ENCODE results near the gene SCAPER. TPM values are rescaled to one million over a fixed set of nuclear protein-coding genes. Genes with fewer than 3 reads are reported as not detected.

Gene SCAPER
- total RNA-seq, 1 experiment from 2014 or later = 14.7 TPM

- no peak for TF ChIP-seq CEBPB (IDR thresholded peaks at IDR 0.05; ENCODE audit: low read depth)
- TF ChIP-seq SRF (IDR thresholded peaks at IDR 0.05; ENCODE audit: low read depth) = no peak
- no peak for TF ChIP-seq FOSL1 (IDR thresholded peaks at IDR 0.05; ENCODE audit: low read depth)
- TF ChIP-seq ZNF274 (IDR thresholded peaks at IDR 0.05; ENCODE audit: low read depth, low read length) = no peak
- no peak for TF ChIP-seq TCF7L2 (IDR thresholded peaks at IDR 0.05; ENCODE audit: borderline replicate concordance, extremely low read depth, insufficient read depth, insufficient read length)
- no peak for TF ChIP-seq EZH2 (IDR thresholded peaks at IDR 0.05)
- no peak for TF ChIP-seq EGR1 (IDR thresholded peaks at IDR 0.05; ENCODE audit: low read depth)
- RAD21 ChIA-PET (ENCODE audit: low non-redundant PET in 1 of 2, low total read pairs in 2 of 2, uncharacterized antibody in 2 of 2, unreplicated experiment in 2 of 2) = no interaction called here
- Histone ChIP-seq H3K4me3 (replicated peaks in 1 of 2; ENCODE audit: low read depth in 1 of 2, low read length in 2 of 2) (peak overlapping the region; percentile 66 to 77), H3K4me2 (ENCODE audit: low read length) (peak overlapping the region; percentile 88), H4K20me1 (ENCODE audit: insufficient read depth) (no peaks in the 10 kb centered on the region), H3K79me2 (ENCODE audit: insufficient read depth, low read length) (peaks cover 11% of the 10 kb centered on the region), H3K27me3 (ENCODE audit: insufficient read depth, low read length) (no peaks in the 10 kb centered on the region), H2AFZ (ENCODE audit: low read depth, low read length, poor library complexity, severe bottlenecking) (no peak overlapping the region), H3K9me3 (ENCODE audit: control insufficient read depth in 1 of 2, insufficient read depth in 1 of 2, low read depth in 1 of 2, low read length in 2 of 2) (no peaks in the 10 kb centered on the region), H3K27ac (ENCODE audit: low read depth, low read length) (peak overlapping the region; percentile 24; the same call in 1 of the 2 replicates), H3K9me2 (ENCODE audit: insufficient read depth) (no peaks in the 10 kb centered on the region), H3K4me1 (ENCODE audit: control insufficient read depth in 1 of 2, insufficient read depth in 2 of 2, low read length in 2 of 2) (peaks cover 10 to 25% of the 10 kb centered on the region in 2 experiments; a peak in 3 of 4 replicates), H3K36me3 (ENCODE audit: control insufficient read depth in 1 of 2, insufficient read depth in 2 of 2, low read length in 2 of 2) (peaks cover 0 to 4% of the 10 kb centered on the region in 2 experiments; a peak in 2 of 4 replicates), H3K9ac (ENCODE audit: low read length) (0 out of 2 replicates have a peak overlapping the region, but pooled peaks have one; percentile 63)
- BruUV-seq (replicated peaks) = no TSS peak
- POLR2A ChIA-PET = no interaction called here
- ATAC-seq (no peak), DNase-seq (ENCODE audit: low read depth, low spot score) (no peak)
- intact Hi-C loops (cut with micrococcal nuclease) = loop anchor here (10.0 kb wide), 1 partner anchor 507 kb away; no protein-coding TSS in a partner anchor
- CTCF ChIA-PET = no interaction called here
These were observed 567.2 kb downstream of the SCAPER start for GRCh38 chr15:76337696-76338485.

- H4K20me1 ChIP-seq (ENCODE audit: insufficient read depth) = no peaks in the 10 kb centered on the region
- TF ChIP-seq SP1 (IDR thresholded peaks at IDR 0.05; ENCODE audit: low read depth) (no peak), ATF3 (IDR thresholded peaks at IDR 0.05) (no peak), POLR2A (IDR thresholded peaks at IDR 0.05; ENCODE audit: borderline replicate concordance, extremely low read depth, insufficient read depth, insufficient read length) (no peak), YY1 (IDR thresholded peaks at IDR 0.05; ENCODE audit: extremely low read depth, insufficient replicate concordance, low read depth, low read length) (no peak), CBX3 (IDR thresholded peaks at IDR 0.05; ENCODE audit: low read depth) (no peak), FOSL1 (IDR thresholded peaks at IDR 0.05; ENCODE audit: low read depth) (no peak), ZNF274 (IDR thresholded peaks at IDR 0.05; ENCODE audit: low read depth, low read length) (no peak), EZH2 (IDR thresholded peaks at IDR 0.05) (no peak), ZFX (IDR thresholded peaks at IDR 0.05) (no peak), CTCF (IDR thresholded peaks at IDR 0.05 in 2 of 3, conservative IDR thresholded peaks at IDR 0.05 in 1 of 3; ENCODE audit: borderline replicate concordance in 1 of 3, insufficient read depth in 1 of 3, low read depth in 2 of 3, low read length in 2 of 3) (no peak), POLR2AphosphoS5 (IDR thresholded peaks at IDR 0.05; ENCODE audit: low read depth, low read length) (no peak)
- H3K27ac ChIP-seq (ENCODE audit: low read depth, low read length) = peak overlapping the region; percentile 24
- H3K4me1 ChIP-seq (ENCODE audit: control insufficient read depth in 1 of 2, insufficient read depth in 2 of 2, low read length in 2 of 2) = peaks cover 10 to 25% of the 10 kb centered on the region in 2 experiments; a peak in 3 of 4 replicates
- RAD21 ChIA-PET (ENCODE audit: low non-redundant PET in 1 of 2, low total read pairs in 2 of 2, uncharacterized antibody in 2 of 2, unreplicated experiment in 2 of 2) = interaction anchor here in 1 of 2 experiments (1.4 kb wide), 1 partner anchor 152 kb away, joined by 7 read pairs; no protein-coding TSS in a partner anchor
- H3K79me2 ChIP-seq (ENCODE audit: insufficient read depth, low read length) = peaks cover 11% of the 10 kb centered on the region
- POLR2A ChIA-PET = interaction anchor here (0.6 to 1.8 kb wide), 14 partner anchors 10 to 711 kb away, joined by 3 to 39 read pairs (median 5); partner anchors contain the start of gene ETFA
- peak overlapping the region; percentile 66 to 77 for H3K4me3 ChIP-seq (replicated peaks in 1 of 2; ENCODE audit: low read depth in 1 of 2, low read length in 2 of 2)
- ATAC-seq (no peak), DNase-seq (ENCODE audit: low read depth, low spot score) (no peak)
- no peaks in the 10 kb centered on the region for H3K9me3 ChIP-seq (ENCODE audit: control insufficient read depth in 1 of 2, insufficient read depth in 1 of 2, low read depth in 1 of 2, low read length in 2 of 2)
- H3K27me3 ChIP-seq (ENCODE audit: insufficient read depth, low read length) = no peaks in the 10 kb centered on the region
- H3K9me2 ChIP-seq (ENCODE audit: insufficient read depth) = no peaks in the 10 kb centered on the region
- BruUV-seq (replicated peaks) = TSS peak; percentile 83
- CTCF ChIA-PET = interaction anchor here (1.2 to 1.5 kb wide), 3 partner anchors 11 to 531 kb away, joined by 4 read pairs; no protein-coding TSS in a partner anchor
- peaks cover 0 to 3% of the 10 kb centered on the region in 2 experiments; a peak in 2 of 4 replicates for H3K36me3 ChIP-seq (ENCODE audit: control insufficient read depth in 1 of 2, insufficient read depth in 2 of 2, low read length in 2 of 2)
- intact Hi-C loops (cut with micrococcal nuclease) = loop anchor here (10.0 kb wide), 1 partner anchor 508 kb away; no protein-coding TSS in a partner anchor
- peak overlapping the region; percentile 88 for H3K4me2 ChIP-seq (ENCODE audit: low read length)
- H3K9ac ChIP-seq (ENCODE audit: low read length) = peak overlapping the region; percentile 63
- no peak overlapping the region for H2AFZ ChIP-seq (ENCODE audit: low read depth, low read length, poor library complexity, severe bottlenecking)
These were observed 568.0 kb downstream of the SCAPER start for GRCh38 chr15:76337059-76337695.

Measured in HCT116 (cell line).